Erythroblast (primary cell): ENCODE measurements around the gene CHST9.

Source experiments
- GATA1 ChIP-seq: IDR thresholded peaks from 2 replicates; pipeline ENCODE4 v1.6.1; 2011; ENCODE audit warnings: low read depth, mild to moderate bottlenecking, control low read depth, low read length, moderate library complexity
- POLR2A ChIP-seq: IDR thresholded peaks from 2 replicates; pipeline ENCODE4 v1.6.1; 2011; ENCODE audit warnings: mild to moderate bottlenecking, low read length

GRCh38 chr18:27030421-27030820 is 154.7 kb downstream of the CHST9 start:
- TF ChIP-seq POLR2A: no peak
- no peak for TF ChIP-seq GATA1
